Chondrocyte (in vitro differentiated cells): ENCODE results near the gene GNA15. TPM values are rescaled to one million over a fixed set of nuclear protein-coding genes. Genes with fewer than 3 reads are reported as not detected.

Source experiments
- DNase-seq: peaks from one replicate; pipeline ENCODE4 v3.0.0; 2021; ENCODE audit warnings: mixed read lengths, low spot score
- H3K27ac Mint-ChIP-seq: one replicate; pipeline ENCODE4 v1.8.0; 2021; ENCODE audit warnings: mild to moderate bottlenecking, moderate library complexity, mixed read lengths; ENCODE audit not compliant: unreplicated experiment
- H3K27me3 Mint-ChIP-seq: 2 replicates; pipeline ENCODE4 v1.8.0; 2021; ENCODE audit warnings: low read depth, mixed read lengths
- H3K36me3 Mint-ChIP-seq: 2 replicates; pipeline ENCODE4 v1.8.0; 2021; ENCODE audit warnings: low read depth, mixed read lengths
- H3K4me1 Mint-ChIP-seq: 2 replicates; pipeline ENCODE4 v1.8.0; 2021; ENCODE audit warnings: low read depth, mild to moderate bottlenecking, mixed read lengths
- H3K4me3 Mint-ChIP-seq: one replicate; pipeline ENCODE4 v1.8.0; 2021; ENCODE audit warnings: mild to moderate bottlenecking, moderate library complexity, mixed read lengths; ENCODE audit not compliant: unreplicated experiment
- H3K9me3 Mint-ChIP-seq: 2 replicates; pipeline ENCODE4 v1.8.0; 2021; ENCODE audit warnings: low read depth, mixed read lengths
- total RNA-seq: library from RNA; stranded (reverse); gene quantifications from 3 replicates; pipeline ENCODE4 v1.2.1, GENCODE V29; 2021
- TF ChIP-seq, protein P1 (sequence below): fragments of 200-600 bp; sonication (generic); IDR thresholded peaks from 2 replicates; pipeline ENCODE4 v1.5.0; 2021; ENCODE audit warnings: antibody characterized with exemption, mild to moderate bottlenecking, moderate library complexity

GNA15 gene
- total RNA-seq, 1 donor from 2014 or later = not detected

- peaks cover 3% of the 10 kb centered on the region for H3K36me3 Mint-ChIP-seq
- H3K27ac Mint-ChIP-seq = no peak overlapping the region
- no peaks in the 10 kb centered on the region for H3K4me1 Mint-ChIP-seq
- peak; percentile 91 for DNase-seq
- no peaks in the 10 kb centered on the region for H3K9me3 Mint-ChIP-seq
- H3K27me3 Mint-ChIP-seq = no peaks in the 10 kb centered on the region
- TF ChIP-seq, protein P1, sequence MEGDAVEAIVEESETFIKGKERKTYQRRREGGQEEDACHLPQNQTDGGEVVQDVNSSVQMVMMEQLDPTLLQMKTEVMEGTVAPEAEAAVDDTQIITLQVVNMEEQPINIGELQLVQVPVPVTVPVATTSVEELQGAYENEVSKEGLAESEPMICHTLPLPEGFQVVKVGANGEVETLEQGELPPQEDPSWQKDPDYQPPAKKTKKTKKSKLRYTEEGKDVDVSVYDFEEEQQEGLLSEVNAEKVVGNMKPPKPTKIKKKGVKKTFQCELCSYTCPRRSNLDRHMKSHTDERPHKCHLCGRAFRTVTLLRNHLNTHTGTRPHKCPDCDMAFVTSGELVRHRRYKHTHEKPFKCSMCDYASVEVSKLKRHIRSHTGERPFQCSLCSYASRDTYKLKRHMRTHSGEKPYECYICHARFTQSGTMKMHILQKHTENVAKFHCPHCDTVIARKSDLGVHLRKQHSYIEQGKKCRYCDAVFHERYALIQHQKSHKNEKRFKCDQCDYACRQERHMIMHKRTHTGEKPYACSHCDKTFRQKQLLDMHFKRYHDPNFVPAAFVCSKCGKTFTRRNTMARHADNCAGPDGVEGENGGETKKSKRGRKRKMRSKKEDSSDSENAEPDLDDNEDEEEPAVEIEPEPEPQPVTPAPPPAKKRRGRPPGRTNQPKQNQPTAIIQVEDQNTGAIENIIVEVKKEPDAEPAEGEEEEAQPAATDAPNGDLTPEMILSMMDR = no peak
- H3K4me3 Mint-ChIP-seq = no peak overlapping the region
Measured at GRCh38 chr19:3204646-3205275, 68.9 kb downstream of the GNA15 start.

- no peaks in the 10 kb centered on the region for H3K4me1 Mint-ChIP-seq
- no peaks in the 10 kb centered on the region for H3K27me3 Mint-ChIP-seq
- DNase-seq = no peak
- H3K27ac Mint-ChIP-seq = no peak overlapping the region
- no peaks in the 10 kb centered on the region for H3K9me3 Mint-ChIP-seq
- TF ChIP-seq, protein P1 = no peak
- H3K36me3 Mint-ChIP-seq = peaks cover 3% of the 10 kb centered on the region
- H3K4me3 Mint-ChIP-seq = no peak overlapping the region
Measured at GRCh38 chr19:3206216-3206953, 70.6 kb downstream of the GNA15 start.

GRCh38 chr19:3207461-3208242 lies 71.8 kb downstream of the GNA15 start:
- no peak for DNase-seq
- H3K27me3 Mint-ChIP-seq = no peaks in the 10 kb centered on the region
- no peak overlapping the region for H3K27ac Mint-ChIP-seq
- TF ChIP-seq, protein P1 = no peak
- no peaks in the 10 kb centered on the region for H3K4me1 Mint-ChIP-seq
- H3K4me3 Mint-ChIP-seq = no peak overlapping the region
- H3K9me3 Mint-ChIP-seq = no peaks in the 10 kb centered on the region
- H3K36me3 Mint-ChIP-seq = peaks cover 3% of the 10 kb centered on the region

DNA sequence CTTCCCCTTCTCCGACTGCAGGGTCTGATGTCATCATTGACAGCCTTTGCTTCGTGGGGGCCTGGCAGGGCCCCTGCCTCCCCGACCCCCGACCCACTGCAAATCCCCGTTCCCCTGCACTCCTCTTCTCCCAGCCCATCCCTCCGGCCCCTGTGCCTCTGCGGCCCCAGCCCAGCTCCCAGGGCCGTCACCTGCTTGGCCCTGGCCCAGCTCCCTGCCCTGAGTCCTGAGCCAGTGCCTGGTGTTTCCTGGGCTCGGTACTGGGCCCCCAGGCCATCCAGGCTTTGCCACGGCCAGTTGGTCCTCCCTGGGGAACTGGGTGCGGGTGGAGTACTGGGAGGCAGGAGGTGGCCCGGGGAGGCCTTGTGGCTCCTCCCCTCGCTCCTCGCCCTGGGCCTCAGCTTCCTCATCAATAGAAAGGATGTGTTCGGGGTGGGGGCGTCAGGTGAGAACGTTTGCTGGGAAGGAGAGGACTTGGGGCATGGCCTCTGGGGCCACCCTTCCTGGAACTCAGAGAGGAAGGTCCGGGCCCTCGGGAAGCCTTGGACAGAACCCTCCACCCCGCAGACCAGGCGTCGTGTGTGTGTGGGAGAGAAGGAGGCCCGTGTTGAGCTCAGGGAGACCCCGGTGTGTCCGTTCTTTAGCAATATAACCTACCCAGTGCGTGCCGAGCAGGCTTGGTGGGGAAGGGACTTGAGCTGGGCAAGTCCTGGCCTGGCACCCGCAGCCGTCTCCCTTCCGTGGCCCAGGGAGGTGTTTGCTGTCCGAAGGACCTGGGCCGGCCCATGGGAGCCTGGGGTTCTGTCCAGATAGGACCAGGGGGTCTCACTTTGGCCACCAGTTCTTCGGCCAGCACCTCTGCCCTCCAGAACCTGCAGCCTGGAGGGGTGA lies 72.7 kb downstream of the GNA15 start:
- no peaks in the 10 kb centered on the region for H3K27me3 Mint-ChIP-seq
- no peak overlapping the region for H3K27ac Mint-ChIP-seq
- peaks cover 3% of the 10 kb centered on the region for H3K36me3 Mint-ChIP-seq
- no peaks in the 10 kb centered on the region for H3K4me1 Mint-ChIP-seq
- no peaks in the 10 kb centered on the region for H3K9me3 Mint-ChIP-seq
- TF ChIP-seq, protein P1 = no peak
- no peak overlapping the region for H3K4me3 Mint-ChIP-seq
- no peak for DNase-seq
